ENCODE measurements around the gene CD300H.

- TF ChIP-seq KLF10 (tag by site-specific recombination; IDR thresholded peaks at IDR 0.05): no peak
- no peak for TF ChIP-seq CTCF (tag by site-specific recombination; IDR thresholded peaks at IDR 0.05)
- no peak for TF ChIP-seq ZFP41 (tag by site-specific recombination; IDR thresholded peaks at IDR 0.05; ENCODE audit: borderline replicate concordance)
- no peak for TF ChIP-seq YY1 (tag by site-specific recombination; IDR thresholded peaks at IDR 0.05)
- TF ChIP-seq REST (tag by site-specific recombination; IDR thresholded peaks at IDR 0.05): no peak
- TF ChIP-seq ZNF121 (tag by site-specific recombination; IDR thresholded peaks at IDR 0.05): no peak
Measured at GRCh38 chr17:74549343-74549742, 18.0 kb downstream of the CD300H start.
